Globus pallidus (tissue), 1 donor: ENCODE measurements around the gene KIRREL3.
"Not testable (repeated sequence)": the region's sequence is repeated elsewhere in the genome, so short reads cannot be mapped to it uniquely, and the experiment has no call there.

ENCODE experiments used
- DNase-seq: peaks from one replicate; pipeline ENCODE4 v3.0.0-alpha.2; 2015; ENCODE audit warnings: low spot score

KIRREL3 gene

GRCh38 chr11:126952533-126952932, 48.0 kb downstream of the KIRREL3 start:
- DNase-seq = not testable (repeated sequence)

GRCh38 chr11:126951465-126951864, 49.1 kb downstream of the KIRREL3 start:
- no peak for DNase-seq

GRCh38 chr11:126949066-126949891, 51.3 kb downstream of the KIRREL3 start:
- no peak for DNase-seq

- no peak for DNase-seq
These were observed 52.0 kb downstream of the KIRREL3 start for GRCh38 chr11:126948563-126948962.

GRCh38 chr11:126945319-126945718, 55.3 kb downstream of the KIRREL3 start:
- DNase-seq = no peak

- DNase-seq = no peak
These were observed 57.3 kb downstream of the KIRREL3 start for GRCh38 chr11:126943316-126943715.

GRCh38 chr11:126942146-126942545, 58.4 kb downstream of the KIRREL3 start:
- no peak for DNase-seq

- DNase-seq = no peak
These were observed 61.0 kb downstream of the KIRREL3 start for GRCh38 chr11:126939552-126939951.

- no peak for DNase-seq
These were observed 61.9 kb downstream of the KIRREL3 start for GRCh38 chr11:126938718-126939117.

- DNase-seq = no peak
These were observed 70.3 kb downstream of the KIRREL3 start for GRCh38 chr11:126930091-126930841.

- DNase-seq = no peak
These were observed 71.2 kb downstream of the KIRREL3 start for GRCh38 chr11:126929179-126930061.

GRCh38 chr11:126927623-126928022, 72.9 kb downstream of the KIRREL3 start:
- DNase-seq = no peak

- peak; percentile 68 for DNase-seq
These were observed 74.2 kb downstream of the KIRREL3 start for GRCh38 chr11:126926376-126926791.

GRCh38 chr11:126925321-126926093, 75.1 kb downstream of the KIRREL3 start:
- no peak for DNase-seq

- DNase-seq = no peak
These were observed 76.1 kb downstream of the KIRREL3 start for GRCh38 chr11:126924376-126925040.

- DNase-seq = no peak
These were observed 79.7 kb downstream of the KIRREL3 start for GRCh38 chr11:126920833-126921232.

GRCh38 chr11:126919147-126919823, 81.3 kb downstream of the KIRREL3 start:
- no peak for DNase-seq

- no peak for DNase-seq
These were observed 82.0 kb downstream of the KIRREL3 start for GRCh38 chr11:126918556-126918955.

GRCh38 chr11:126917531-126918204, 82.9 kb downstream of the KIRREL3 start:
- DNase-seq = no peak

GRCh38 chr11:126915430-126915829, 85.1 kb downstream of the KIRREL3 start:
- DNase-seq = no peak
